NCI-H1694 (cell line): ENCODE data around the gene NAA60.

Source experiments
- DNase-seq: peaks from one replicate; lab custom pipeline; 2025; lab: John Stamatoyannopoulos, UW

Gene NAA60

DNA sequence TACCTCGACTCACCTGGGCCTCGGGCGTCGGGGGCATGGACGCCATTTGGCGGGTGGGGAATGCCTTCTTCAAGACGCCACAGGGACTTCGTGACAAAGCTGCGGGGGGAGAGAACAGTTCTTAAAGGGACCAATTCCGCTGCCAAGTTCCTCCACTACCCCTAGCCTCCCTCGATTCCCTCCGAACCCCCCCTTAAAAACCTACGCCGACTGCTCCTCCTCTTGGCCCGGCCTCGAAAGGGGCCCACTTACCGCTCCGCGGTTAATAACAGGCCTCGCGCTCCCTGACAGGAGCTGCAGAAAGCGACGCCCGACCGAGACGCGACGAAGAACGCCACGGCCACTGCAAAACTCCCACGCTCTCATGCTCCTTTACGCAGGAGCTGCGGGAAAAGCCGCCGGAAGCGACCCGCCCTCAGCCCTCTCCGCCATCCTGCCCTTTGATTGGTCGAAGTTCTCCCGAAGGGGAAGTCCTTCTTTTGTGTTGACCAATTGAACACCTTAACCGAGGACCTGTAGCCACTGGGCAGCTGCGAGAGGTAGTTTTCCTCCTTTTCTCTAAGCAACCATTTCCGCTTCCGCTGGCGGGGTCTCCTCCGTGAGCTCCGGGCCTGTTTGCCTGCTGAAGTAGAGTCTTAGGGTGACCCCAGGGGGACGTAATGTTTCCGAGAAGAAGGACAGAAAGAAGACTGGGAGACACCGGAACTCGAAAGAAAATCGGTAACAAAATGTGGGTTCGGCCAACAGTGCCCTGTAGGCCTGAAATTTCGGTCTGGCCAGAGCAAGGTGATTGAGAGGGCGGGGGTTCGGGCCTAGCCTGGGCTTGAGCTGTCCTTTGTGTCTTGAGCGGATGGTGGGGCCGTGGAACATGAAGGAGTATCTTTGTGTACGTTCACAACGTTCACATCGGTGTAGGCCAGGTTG, at the start of gene NAA60, which contains the start of gene ZNF597:
TSS of gene NAA60 (plus strand) at position 573 of the 924 bp plus-strand sequence. CDS start 32,548 bp downstream, outside the sequence.
TSS of gene ZNF597 (minus strand) at position 397 of the 924 bp plus-strand sequence. CDS start at position 46, 351 bp downstream.
- DNase-seq, result peak; percentile 79

DNA sequence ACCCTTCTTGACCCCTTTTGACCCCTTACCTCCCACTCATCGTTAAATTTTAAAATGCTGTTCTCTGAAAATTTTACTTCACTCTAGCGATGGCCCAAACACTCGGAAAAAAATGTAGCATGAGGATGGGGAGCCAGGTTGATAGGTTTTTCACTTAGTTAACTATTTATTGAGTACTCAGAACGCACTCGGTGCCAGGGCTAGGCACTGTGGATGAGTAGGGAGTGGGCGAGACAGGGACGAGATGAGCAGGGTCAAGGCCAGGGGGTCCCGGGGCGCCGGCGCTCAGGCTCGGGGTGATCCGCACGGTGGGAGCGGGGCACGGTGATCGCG, 43.1 kb upstream of the NAA60 start:
- no peak for DNase-seq

DNA sequence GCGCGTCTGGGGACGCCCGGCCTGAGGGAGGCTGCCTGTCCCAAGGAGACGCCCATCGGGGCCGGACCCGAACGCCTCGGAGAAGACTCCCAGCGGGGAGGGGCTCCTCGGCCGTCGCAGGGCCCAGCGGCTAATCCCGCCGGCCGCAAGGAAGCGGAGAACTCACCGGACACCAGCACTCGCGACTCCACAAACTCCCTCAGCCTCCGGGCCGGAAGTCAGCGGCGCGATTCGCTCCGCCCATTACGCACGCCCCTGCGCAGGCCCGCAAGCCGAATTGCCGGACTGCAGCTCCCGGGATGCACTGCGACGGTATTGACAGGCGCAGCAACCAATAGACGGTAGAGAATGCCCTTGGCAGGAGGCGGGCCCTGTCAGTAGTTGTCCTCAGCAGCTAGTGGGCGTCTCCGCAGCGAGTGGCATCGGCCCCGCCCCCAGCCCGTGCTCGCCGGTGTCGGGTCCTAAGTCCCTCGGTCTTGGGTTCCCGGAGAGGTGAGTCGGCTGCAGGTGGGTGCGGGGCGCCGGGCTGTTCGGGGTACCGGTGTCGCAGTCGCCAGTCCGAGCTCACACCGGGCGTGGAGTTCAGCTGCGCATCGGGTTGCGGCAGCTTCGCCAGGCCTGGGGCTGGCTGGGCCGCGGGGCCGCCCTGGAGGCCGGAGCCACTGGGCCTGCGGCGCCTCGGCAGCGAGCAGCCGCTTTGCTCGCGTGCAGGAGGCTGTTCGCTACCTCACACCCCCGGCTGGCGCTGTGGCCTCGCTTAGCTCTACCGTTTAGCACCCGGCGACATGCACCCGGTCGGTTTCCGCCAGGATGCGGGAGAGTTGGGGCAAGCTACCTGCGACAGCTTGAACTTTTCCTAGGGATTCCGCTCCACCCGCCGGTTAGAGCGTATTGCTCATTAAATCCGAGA, 42.4 kb upstream of the NAA60 start, which contains the start of the genes ZNF174 and ZSCAN32:
TSS of gene ZNF174 (plus strand) at position 437 of the 910 bp plus-strand sequence. CDS start 790 bp downstream, outside the sequence.
TSS of gene ZSCAN32 (minus strand) at position 226 of the 910 bp plus-strand sequence. CDS start 3,447 bp downstream, outside the sequence.
- peak; percentile 95 for DNase-seq

DNA sequence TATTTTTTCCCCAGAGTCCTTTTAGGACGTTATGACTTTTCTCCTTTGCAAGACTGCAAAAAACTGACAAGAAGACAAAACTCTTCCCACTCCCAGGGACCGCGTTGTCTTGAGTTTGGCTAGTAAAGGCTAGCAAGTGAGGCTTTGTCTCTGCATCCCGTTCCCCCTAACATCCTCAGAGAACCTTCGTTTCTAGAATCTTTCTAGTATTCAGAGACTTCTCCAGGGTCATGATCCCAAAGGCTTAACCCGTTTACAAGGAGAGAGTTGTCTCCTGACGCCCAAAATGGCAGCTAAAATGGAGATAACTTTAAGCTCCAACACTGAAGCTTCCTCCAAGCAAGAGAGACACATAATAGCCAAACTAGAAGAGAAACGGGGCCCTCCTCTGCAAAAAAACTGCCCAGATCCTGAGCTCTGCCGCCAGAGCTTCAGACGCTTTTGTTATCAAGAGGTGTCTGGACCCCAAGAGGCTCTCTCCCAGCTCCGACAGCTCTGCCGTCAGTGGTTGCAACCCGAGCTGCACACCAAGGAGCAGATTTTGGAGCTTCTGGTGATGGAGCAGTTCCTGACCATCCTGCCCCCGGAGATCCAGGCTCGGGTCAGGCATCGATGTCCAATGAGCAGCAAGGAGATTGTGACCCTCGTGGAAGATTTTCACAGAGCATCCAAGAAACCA, 41.6 kb upstream of the NAA60 start:
- DNase-seq, result no peak

DNA sequence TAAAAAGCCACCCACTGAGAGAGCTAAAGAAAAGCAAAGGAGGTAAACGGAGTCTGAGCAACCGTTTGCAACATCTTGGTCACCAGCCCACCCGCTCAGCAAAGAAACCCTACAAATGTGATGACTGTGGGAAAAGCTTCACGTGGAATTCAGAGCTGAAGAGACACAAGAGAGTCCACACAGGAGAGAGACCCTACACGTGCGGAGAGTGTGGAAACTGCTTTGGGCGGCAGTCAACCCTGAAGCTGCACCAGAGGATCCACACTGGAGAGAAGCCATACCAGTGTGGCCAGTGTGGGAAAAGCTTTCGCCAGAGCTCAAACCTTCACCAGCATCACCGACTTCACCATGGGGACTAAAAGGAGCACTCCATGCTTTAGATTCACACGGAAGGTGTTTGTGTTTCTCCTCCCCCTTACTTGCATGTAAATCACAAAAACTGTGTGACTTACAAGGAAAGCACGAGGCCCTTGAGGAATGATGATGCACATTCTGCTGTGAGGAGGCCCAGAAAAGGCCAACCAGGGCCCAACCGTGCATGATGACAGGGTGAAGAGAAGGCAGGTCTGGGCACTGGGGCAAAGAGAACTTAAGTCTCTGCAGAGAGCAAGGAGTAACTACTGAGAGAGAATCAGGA, 34.8 kb upstream of the NAA60 start:
- no peak for DNase-seq

DNA sequence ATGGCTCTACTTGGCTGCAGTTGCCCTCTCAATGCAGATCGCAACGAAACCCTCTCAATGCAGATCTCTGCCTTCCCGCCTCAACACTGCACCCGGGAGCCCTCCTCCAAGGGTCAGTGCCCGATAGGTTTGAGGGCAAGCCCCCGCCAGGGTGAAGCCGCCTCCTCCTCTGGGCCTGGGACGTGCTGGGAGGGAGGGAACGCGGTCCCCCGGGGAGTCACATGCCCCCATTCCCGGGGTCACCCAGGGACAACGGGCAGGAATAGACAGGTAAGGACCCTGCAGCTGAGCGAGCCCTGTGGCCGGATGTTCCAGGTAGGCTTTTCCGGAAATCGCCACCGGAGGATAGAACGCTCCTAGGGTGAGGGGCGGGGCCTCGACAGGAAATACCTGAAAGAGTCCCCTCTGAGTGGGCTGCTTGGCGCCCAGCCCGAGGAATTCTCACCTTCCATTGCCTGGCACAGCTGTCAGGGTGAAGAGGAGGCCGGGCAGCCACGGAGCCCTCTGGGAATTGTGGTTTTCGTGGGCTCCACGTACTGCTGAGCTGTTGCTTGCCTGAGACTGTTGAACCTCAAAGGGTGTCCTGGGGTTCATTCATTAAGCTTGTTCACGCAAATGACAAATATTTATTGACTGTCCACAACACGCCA, 29.6 kb upstream of the NAA60 start:
- DNase-seq, result no peak

DNA sequence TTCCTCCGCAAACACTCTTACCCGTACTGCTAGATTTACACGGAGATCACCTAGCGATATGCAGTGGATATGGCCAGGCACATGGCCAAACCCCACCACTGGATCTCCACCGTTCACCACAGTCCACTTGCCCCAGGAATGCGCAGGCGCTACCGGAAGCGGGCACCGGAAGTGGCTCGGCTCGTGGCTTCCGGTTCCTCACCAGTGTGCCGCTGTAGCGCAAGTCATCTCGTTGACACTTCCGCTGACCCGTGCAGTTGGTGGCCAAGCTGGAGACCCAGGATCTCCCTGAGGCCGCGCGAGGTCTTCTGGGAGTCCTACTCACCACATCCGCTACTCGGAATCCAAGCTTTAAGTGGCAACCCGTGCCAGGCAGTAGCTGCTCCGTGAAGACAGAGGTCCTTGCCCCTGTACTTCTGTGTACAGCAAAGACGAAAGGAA, 11.7 kb upstream of the NAA60 start:
- DNase-seq, result no peak

DNA sequence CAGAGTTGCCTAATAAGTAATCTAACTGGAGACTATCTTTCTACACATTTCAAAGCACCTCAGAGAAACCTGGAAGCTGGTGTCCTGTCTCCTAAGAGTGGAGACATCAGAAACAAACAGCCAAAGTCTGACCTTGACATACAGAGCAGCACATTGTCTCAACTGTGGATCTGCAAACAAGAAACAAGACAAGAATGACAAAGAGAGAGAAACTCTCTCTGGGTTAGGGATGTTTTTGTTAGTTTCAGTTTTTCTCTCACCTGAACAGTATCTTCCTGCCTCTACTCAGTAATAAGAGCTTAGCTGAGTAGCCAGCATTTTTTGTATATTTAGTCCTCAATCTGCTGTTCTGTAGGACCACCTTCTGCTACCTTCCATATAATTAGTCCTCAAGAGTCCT, 9.1 kb upstream of the NAA60 start:
- DNase-seq, result no peak

DNA sequence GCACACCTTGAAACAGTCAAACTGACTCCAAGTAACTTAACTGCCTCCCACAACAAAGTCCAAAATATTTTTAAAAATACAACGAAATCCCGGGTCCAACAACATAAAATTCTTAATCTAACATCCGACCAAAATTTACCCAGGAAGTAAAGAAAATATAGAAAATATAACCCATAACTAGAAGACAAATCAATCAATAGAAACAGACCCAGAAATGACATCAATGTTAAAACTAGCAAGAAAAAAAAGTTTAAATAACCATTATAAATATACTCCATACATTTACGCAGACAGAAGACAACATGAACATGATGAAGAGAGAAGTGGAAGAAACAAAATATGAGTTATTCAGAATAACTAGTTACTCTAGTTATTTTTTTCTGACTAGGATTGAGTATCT, 3.8 kb upstream of the NAA60 start:
- DNase-seq, result no peak

DNA sequence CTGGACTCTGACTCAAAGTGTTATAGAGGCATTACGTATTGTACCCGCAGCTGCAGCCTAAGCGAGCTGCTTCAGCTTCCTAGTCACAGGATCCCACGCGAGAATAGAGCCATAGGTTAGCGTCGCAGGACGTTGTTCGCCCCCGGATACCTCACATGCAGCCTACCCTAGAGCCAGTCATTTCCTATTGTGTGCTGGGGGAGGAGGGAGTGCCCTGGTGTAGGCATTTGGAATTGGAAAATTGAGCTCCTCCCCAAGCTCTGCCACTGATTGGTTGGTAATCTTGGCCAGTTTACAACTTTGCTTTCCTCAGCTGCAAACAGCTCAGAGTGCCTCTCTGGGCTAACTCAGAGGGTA, 530 bp downstream of the NAA60 start:
- DNase-seq, result no peak

DNA sequence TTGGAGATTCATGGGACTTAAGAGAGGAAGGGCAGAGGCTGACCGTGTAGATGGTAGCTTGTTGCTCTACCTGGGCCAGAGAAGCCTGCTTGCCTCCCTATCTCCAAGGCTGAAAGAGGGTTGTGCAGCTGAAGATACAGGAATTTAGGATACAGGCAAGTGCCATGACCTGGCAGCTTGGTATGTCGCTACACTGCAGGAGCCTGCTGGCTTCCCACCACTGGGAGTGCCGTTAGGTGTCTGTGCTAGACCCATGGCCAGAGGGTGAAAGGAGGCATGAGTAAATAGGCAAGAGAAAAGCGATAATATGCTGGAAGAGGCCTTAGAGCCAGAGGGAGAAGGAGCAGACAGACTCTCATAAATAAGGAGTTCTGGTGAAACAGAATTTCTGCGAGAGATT, 10.6 kb downstream of the NAA60 start:
- DNase-seq, result no peak

DNA sequence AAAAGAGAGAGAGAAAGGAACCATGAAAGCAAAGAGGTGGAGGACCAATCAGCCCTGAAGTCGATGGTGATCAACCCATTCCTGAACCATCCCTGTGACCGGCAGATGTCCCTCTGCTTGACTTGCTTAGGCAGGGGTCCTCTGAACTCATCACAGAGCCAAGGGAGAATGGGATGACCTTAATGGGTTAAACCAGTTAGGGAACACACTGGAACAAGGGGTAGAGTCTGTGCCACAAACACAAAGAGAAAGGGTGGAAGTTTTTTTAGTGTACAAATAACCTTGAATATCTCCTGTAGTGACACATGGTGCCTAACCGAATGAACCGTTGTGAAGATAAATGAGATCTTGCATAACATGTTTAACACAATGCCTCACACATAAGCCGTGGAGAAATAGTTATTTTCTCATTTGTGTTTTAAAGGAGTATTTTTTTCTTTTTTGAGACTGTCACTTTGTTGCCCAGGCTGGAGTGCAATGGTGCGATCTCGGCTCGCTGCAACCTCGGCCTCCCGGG, 11.2 kb downstream of the NAA60 start:
- no peak for DNase-seq

DNA sequence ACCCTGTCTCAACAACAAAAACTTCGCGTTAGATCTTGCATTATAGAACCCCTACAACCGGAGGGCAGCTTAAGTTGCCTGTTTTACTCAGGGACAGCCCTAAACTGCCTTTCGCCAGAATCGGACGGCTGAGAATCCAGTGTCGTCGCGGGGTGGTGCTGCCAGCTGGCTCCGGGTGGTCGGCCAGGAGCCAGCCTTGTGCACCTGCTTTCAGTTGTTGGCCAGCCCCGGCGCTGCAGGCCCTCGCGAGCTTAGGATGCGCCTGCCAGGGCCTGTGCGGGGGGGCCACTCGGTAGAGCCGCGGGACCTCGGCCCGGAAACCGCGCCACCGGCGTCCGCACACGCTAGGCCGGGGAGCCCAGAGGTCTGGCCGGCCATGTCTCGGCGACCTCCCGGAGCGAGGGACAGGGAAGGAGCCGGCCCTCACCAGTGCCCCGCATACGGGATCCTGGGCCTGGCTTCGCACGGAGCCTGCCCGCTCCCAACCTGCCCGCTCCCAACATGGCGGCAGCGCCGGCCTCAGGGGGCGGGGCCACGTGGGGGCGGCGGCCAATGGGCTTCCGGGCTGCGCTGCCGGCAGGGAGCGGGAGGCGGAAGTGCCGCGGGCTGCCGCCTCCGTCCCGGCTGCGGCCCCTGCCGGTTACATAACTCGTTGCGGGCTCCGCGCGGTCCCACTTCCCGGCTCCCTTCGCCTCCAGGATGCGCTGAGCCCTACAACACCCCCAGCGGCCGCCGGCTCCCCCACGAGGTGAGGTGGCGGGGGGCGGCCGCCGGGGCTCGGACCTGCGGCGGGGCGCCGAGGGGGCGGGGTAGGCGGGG, 14.2 kb downstream of the NAA60 start:
- DNase-seq, result peak; percentile 38

DNA sequence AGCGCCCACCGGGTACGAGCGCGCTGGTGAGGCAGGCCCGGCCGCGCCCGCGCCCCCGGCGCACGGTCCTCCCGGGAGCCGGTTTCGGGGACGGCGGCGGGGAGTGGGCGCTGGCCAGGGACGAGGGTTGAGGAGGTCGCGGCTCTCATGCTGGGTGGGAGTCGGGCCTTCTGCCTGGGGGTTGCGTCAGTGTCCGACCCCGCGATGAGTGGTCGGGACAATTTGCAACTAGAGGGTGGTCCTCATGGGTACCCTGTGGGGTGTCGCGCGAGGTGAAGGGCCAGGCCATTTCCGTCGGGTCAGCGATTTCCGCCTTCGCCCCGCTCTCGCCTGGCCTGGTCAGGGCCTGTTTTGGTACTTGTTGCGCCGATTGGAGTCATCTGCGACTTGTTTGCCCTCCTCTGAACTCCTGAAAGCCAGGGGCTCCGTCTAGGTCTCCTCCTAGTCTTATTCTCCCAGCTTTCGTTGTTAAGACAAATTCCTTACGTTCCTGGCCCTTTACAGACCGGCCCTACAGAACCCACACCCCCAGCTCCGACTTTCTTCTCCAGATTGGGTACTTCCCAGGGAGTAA, 14.9 kb downstream of the NAA60 start:
- no peak for DNase-seq

DNA sequence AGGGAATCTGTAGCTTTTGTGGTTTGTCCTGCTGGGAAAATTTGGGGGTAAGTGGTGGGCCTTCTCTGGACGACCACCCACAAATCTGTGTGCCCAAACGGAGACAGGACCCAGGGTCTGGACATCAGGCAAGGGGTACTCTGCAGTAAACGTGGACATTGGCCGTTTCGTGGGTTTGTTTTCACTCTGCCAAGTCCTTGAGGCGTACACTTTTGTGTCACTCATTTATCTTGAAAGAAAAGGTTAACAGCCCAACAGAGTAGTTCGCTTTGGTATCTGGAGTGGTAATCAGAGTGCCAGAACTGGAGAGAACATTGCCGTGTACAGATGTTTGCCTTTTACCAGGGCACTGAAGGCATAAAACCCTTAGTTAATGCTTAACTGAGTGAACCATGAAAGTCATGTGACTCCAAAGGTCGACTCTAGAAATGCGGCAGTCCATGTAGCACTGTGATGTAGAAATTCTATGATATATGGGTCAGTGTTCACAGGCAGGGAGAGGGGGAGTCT, 15.4 kb downstream of the NAA60 start:
- no peak for DNase-seq

DNA sequence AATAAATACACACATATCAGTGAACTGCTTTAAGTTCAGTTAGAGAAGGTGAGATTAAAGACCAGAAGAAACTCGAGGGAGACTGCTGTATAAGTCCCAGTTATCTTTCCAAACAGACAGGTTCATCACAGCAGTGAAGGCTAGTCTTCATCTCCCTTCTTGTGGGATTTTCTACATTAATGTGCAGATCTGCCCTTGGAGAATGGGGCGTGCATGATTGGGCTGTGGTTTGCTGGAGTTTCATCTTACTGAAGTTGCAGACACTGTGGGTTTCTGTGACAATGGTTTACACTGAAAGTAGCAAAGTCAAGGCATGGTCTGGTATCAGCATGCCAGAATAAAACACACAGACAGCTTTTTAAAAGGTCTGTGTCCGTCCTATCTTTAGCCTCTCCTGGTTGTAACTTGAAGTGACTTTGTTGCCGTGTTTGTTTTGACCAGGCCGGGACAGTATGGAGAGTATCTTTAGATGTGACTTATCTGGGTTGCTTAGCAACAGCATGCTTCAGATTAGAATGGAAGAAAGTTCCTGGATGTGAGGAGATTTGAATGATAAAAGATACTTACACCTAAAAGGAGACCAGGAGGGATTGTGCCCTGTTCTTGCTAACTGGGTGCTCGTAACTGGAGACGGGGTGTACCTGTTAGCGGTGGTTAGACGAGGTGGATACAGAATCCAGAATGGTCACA, 16.1 kb downstream of the NAA60 start:
- no peak for DNase-seq

DNA sequence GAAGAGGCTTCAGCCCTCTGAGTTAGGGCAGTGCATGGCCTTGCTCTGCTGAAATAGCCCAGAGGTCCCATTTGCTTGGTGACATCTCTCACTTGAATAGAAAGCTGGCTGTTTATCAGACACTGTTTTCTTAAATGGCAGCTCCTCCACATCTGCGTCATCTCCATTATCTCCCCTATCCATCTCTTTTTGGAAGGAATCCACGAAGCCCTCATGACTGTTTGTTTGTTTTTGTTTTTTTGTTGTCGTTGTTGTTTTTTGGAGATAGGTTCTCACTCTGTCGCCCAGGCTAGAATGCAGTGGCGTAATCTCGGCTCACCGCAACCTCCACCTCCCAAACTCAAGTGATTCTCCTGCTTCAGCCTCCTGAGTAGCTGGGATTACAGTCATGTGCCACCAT, 16.6 kb downstream of the NAA60 start:
- no peak for DNase-seq

DNA sequence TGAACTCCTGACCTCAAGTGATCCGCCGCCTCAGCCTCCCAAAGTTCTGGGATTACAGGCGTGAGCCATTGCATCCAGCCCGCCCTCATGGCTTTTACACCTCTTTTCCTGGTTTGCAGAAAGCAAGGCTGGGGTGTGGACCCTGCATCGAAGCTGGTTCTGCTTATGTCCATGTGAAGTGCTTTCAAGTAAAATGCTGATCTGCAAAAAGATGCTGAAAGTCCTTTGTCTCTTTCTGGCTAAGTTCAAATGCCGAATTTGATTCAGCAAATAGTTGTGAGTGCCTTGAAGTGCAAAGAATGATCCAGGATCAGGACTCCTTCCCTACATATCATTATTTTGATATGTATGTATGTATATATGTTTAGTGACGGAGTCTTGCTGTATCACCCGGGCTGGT, 17.1 kb downstream of the NAA60 start:
- DNase-seq, result no peak

DNA sequence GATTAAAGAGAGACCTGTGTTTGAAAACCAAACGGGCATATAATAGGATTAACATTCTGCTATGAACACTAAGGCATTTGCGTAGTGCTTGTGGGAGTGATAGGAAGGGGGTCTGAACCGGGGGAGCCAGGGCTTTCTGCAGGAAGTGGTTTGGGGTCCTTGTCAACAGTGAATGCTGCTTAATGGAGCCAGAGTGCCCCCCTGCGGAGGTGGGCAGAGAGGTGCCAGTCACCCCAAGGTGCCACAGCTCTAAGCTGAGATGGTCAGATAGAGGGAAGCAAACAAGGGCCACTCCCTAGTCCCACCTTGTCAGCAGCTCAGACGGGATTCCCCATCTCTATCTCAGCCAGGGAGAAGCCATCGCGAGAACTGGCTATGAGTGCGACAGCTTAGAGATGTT, 17.7 kb downstream of the NAA60 start:
- no peak for DNase-seq
